HEK293 (cell line): ENCODE data around the gene LRRC15.

Source experiments
- CTCF ChIA-PET: fragments of 350-600 bp; formaldehyde crosslinking; extraction: SDS; loops from one replicate; lab custom pipeline; 2021; ENCODE audit warnings: antibody characterized with exemption; lab: Yijun Ruan, JAX
- POLR2A ChIA-PET: fragments of 300-600 bp; formaldehyde crosslinking; extraction: SDS; loops from one replicate; lab custom pipeline; 2020; ENCODE audit warnings: antibody characterized with exemption, inconsistent platforms; lab: Yijun Ruan, JAX
- H3K27ac ChIP-seq: fragments of 200-500 bp; sonication (Bioruptor generic); 2 replicates; pipeline ENCODE4 v1.5.1; 2014; ENCODE audit warnings: low read depth, low read length, control low read depth, inconsistent platforms; ENCODE audit errors: extremely low read depth
- H3K36me3 ChIP-seq, 2 experiments: fragments of 200-500 bp in 1 of 2; sonication (Bioruptor generic) in 1 of 2; 1 replicate in 1 of 2; 2 replicates in 1 of 2; pipeline ENCODE4 v1.5.1; 2014 to 2017; ENCODE audit warnings: inconsistent platforms in 2 of 2, low read length in 2 of 2; ENCODE audit not compliant: control insufficient read depth in 2 of 2, insufficient read depth in 1 of 2
- H3K4me1 ChIP-seq: fragments of 200-500 bp; sonication (Bioruptor generic); 2 replicates; pipeline ENCODE4 v1.5.1; 2014; ENCODE audit warnings: mild to moderate bottlenecking, low read length, inconsistent platforms; ENCODE audit not compliant: control insufficient read depth, insufficient read depth
- H3K4me3 ChIP-seq: 2 replicates; pipeline ENCODE4 v1.5.1; 2011; ENCODE audit warnings: low read depth, mild to moderate bottlenecking, control low read depth, low read length, moderate library complexity
- H3K9me3 ChIP-seq: fragments of 200-500 bp; sonication (Bioruptor generic); 2 replicates; pipeline ENCODE4 v1.5.1; 2014; ENCODE audit warnings: low read depth, low read length, inconsistent platforms; ENCODE audit not compliant: control insufficient read depth, insufficient read depth
- FEZF1 ChIP-seq: fragments of 450-650 bp; formaldehyde crosslinking; IDR thresholded peaks from 2 replicates; pipeline ENCODE4 v1.5.1; 2016; ENCODE audit warnings: missing biosample characterization, missing genetic modification characterization
- GLI4 ChIP-seq: fragments of 450-650 bp; formaldehyde crosslinking; IDR thresholded peaks from 2 replicates; pipeline ENCODE4 v1.5.1; 2016; ENCODE audit warnings: missing biosample characterization, missing genetic modification characterization
- SCRT1 ChIP-seq: fragments of 450-650 bp; formaldehyde crosslinking; IDR thresholded peaks from 2 replicates; pipeline ENCODE4 v1.5.1; 2016; ENCODE audit warnings: missing biosample characterization, missing genetic modification characterization, borderline replicate concordance
- SP7 ChIP-seq: fragments of 450-650 bp; formaldehyde crosslinking; IDR thresholded peaks from 2 replicates; pipeline ENCODE4 v1.5.1; 2016; ENCODE audit warnings: missing biosample characterization, missing genetic modification characterization
- ZBTB20 ChIP-seq: fragments of 450-650 bp; formaldehyde crosslinking; IDR thresholded peaks from 2 replicates; pipeline ENCODE4 v1.5.1; 2016; ENCODE audit warnings: missing biosample characterization, missing genetic modification characterization
- ZBTB8A ChIP-seq: fragments of 450-650 bp; formaldehyde crosslinking; IDR thresholded peaks from 2 replicates; pipeline ENCODE4 v1.5.1; 2016; ENCODE audit warnings: missing biosample characterization, missing genetic modification characterization
- ZNF112 ChIP-seq: fragments of 450-650 bp; formaldehyde crosslinking; IDR thresholded peaks from 2 replicates; pipeline ENCODE4 v1.5.0; 2017; ENCODE audit warnings: missing biosample characterization, missing genetic modification characterization
- ZNF132 ChIP-seq: fragments of 450-650 bp; formaldehyde crosslinking; IDR thresholded peaks from 2 replicates; pipeline ENCODE4 v1.5.1; 2017; ENCODE audit warnings: missing biosample characterization, missing genetic modification characterization, borderline replicate concordance
- ZNF248 ChIP-seq: fragments of 450-650 bp; formaldehyde crosslinking; IDR thresholded peaks from 2 replicates; pipeline ENCODE4 v1.5.1; 2017; ENCODE audit warnings: missing biosample characterization, missing genetic modification characterization
- ZNF416 ChIP-seq: fragments of 450-650 bp; formaldehyde crosslinking; IDR thresholded peaks from 2 replicates; pipeline ENCODE4 v1.5.1; 2016; ENCODE audit warnings: missing biosample characterization, missing genetic modification characterization
- ZNF544 ChIP-seq: fragments of 450-650 bp; formaldehyde crosslinking; IDR thresholded peaks from 2 replicates; pipeline ENCODE4 v1.5.0; 2017; ENCODE audit warnings: missing biosample characterization, missing genetic modification characterization
- ZNF623 ChIP-seq: fragments of 450-650 bp; formaldehyde crosslinking; IDR thresholded peaks from 2 replicates; pipeline ENCODE4 v1.5.1; 2016; ENCODE audit warnings: missing biosample characterization, missing genetic modification characterization
- ZSCAN23 ChIP-seq: fragments of 450-650 bp; formaldehyde crosslinking; IDR thresholded peaks from 2 replicates; pipeline ENCODE4 v1.5.1; 2016; ENCODE audit warnings: missing biosample characterization, missing genetic modification characterization
- TF ChIP-seq, protein P1 (sequence below): fragments of 450-650 bp; formaldehyde crosslinking; IDR thresholded peaks from 2 replicates; pipeline ENCODE4 v1.5.1; 2016; ENCODE audit warnings: missing biosample characterization, missing genetic modification characterization
- TF ChIP-seq, protein P2 (sequence below): fragments of 450-650 bp; formaldehyde crosslinking; IDR thresholded peaks from 2 replicates; pipeline ENCODE4 v1.5.1; 2016; ENCODE audit warnings: missing biosample characterization, missing genetic modification characterization
- TF ChIP-seq, protein P3 (sequence below): sonication (generic); formaldehyde crosslinking; IDR thresholded peaks from 2 replicates; pipeline ENCODE4 v1.8.1; 2022; ENCODE audit warnings: mild to moderate bottlenecking, moderate library complexity, missing genetic modification reagents
- TF ChIP-seq, protein P4 (sequence below): fragments of 450-650 bp; formaldehyde crosslinking; IDR thresholded peaks from 2 replicates; pipeline ENCODE4 v1.5.1; 2016; ENCODE audit warnings: missing biosample characterization, missing genetic modification characterization
- TF ChIP-seq, protein P5 (sequence below): fragments of 450-650 bp; formaldehyde crosslinking; IDR thresholded peaks from 2 replicates; pipeline ENCODE4 v1.5.1; 2016; ENCODE audit warnings: missing biosample characterization, missing genetic modification characterization, borderline replicate concordance

The LRRC15 gene

DNA sequence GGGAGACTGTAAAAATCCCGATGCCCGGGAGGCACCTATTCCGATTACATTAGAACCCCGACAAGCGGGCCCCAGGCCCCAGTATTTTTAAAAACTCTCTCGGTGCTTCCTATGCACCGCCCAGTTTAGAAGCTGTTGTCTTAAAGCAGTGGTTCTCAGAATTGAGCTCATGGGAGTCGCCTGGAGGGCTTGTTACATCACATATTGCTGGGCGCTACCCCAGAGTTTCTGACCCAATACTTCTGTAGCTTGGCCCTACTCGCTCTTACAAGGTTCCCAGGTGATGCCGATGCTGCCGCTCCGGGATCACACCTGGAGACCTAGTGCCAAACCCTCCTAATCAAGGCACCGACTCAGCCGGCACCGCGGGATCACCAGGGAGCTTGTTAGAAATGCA lies 53.6 kb downstream of the LRRC15 start:
- no peak overlapping the region for H3K4me3 ChIP-seq
- ChIA-PET CTCF (interaction anchor here (0.6 to 3.8 kb wide), 31 partner anchors 11 to 1401 kb away, joined by 3 to 40 read pairs (median 4); partner anchors contain the start of gene HES1), POLR2A (interaction anchor here (1.4 to 6.0 kb wide), 3 partner anchors 178 to 535 kb away, joined by 9 to 145 read pairs (median 13); partner anchors contain the start of gene HES1)
- H3K9me3 ChIP-seq: no peaks in the 10 kb centered on the region
- H3K36me3 ChIP-seq: no peaks in the 10 kb centered on the region
- TF ChIP-seq ZBTB20 (peak; percentile 96), GLI4 (tag by site-specific recombination) (no peak)
- no peaks in the 10 kb centered on the region; the same call in 1 of the 2 replicates for H3K4me1 ChIP-seq
- H3K27ac ChIP-seq: no peak overlapping the region

DNA sequence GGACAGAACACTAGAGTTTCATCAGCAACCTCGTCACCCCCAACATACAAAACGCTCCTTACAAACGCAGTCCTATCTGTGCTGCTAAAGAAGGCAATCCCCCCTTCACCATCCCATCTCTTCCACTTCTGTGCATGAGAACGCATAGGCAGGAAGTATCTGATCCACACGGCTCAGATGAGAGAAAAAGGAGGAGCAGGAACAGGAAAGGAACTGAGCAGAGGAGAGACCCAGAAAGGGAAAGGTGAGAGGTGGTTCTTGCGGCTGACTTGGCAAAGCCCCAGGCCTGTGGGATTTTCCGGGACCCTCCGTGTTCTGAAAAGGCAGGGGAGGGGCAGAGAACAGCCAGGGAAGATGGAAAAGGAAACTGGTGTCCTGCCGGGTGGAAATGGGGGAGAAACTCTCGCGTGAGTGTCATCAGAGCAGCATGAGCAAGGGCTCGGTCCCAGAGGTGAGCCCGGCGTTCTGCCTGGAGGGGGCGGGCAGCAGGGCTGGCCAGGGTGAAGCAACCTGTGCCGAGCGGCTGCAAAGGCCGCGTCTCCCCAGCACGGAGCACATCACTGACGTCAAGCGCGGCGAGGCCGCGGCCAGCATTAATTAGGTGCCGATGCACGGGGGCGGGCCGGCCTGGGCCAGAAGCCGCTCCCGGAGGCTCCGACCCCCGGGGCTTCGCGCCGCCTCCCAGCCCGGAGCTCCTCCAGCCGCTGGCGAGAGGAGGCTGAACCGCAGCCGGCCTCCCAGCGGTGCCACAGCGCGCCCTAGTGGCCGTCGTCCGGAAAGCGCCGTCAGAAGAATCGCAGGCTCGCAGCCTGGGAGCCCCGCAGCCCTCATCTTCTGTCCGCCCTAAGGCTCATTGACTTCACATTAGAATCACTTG lies 54.2 kb downstream of the LRRC15 start:
- no peaks in the 10 kb centered on the region for H3K9me3 ChIP-seq
- H3K4me1 ChIP-seq: no peaks in the 10 kb centered on the region; the same call in 1 of the 2 replicates
- POLR2A ChIA-PET: interaction anchor here (0.6 to 6.0 kb wide), 5 partner anchors 92 to 534 kb away, joined by 4 to 145 read pairs (median 9); partner anchors contain the start of gene HES1
- peak overlapping the region; percentile 83 for H3K27ac ChIP-seq
- CTCF ChIA-PET: interaction anchor here (0.6 to 3.8 kb wide), 34 partner anchors 9 to 1400 kb away, joined by 3 to 40 read pairs (median 4); partner anchors contain the start of gene HES1
- no peaks in the 10 kb centered on the region for H3K36me3 ChIP-seq
- H3K4me3 ChIP-seq: peak overlapping the region; percentile 33
- TF ChIP-seq ZNF112 (tag by site-specific recombination) (no peak), ZNF623 (tag by site-specific recombination) (no peak), ZSCAN23 (tag by site-specific recombination) (no peak), ZNF248 (tag by site-specific recombination) (no peak), ZBTB8A (peak; percentile 90), SP7 (peak; percentile 96), ZNF132 (tag by site-specific recombination) (no peak), ZNF416 (tag by site-specific recombination) (no peak), SCRT1 (tag by site-specific recombination) (no peak), FEZF1 (tag by site-specific recombination) (peak; percentile 44; the same call in 1 of the 2 replicates), ZNF544 (tag by site-specific recombination) (no peak)
- TF ChIP-seq, protein P1, sequence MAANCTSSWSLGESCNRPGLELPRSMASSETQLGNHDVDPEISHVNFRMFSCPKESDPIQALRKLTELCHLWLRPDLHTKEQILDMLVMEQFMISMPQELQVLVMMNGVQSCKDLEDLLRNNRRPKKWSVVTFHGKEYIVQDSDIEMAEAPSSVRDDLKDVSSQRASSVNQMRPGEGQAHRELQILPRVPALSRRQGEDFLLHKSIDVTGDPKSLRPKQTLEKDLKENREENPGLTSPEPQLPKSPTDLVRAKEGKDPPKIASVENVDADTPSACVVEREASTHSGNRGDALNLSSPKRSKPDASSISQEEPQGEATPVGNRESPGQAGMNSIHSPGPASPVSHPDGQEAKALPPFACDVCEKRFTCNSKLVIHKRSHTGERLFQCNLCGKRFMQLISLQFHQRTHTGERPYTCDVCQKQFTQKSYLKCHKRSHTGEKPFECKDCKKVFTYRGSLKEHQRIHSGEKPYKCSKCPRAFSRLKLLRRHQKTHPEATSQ: 0 out of 2 replicates have a peak, but pooled peaks have one; percentile 69
- TF ChIP-seq, protein P2, sequence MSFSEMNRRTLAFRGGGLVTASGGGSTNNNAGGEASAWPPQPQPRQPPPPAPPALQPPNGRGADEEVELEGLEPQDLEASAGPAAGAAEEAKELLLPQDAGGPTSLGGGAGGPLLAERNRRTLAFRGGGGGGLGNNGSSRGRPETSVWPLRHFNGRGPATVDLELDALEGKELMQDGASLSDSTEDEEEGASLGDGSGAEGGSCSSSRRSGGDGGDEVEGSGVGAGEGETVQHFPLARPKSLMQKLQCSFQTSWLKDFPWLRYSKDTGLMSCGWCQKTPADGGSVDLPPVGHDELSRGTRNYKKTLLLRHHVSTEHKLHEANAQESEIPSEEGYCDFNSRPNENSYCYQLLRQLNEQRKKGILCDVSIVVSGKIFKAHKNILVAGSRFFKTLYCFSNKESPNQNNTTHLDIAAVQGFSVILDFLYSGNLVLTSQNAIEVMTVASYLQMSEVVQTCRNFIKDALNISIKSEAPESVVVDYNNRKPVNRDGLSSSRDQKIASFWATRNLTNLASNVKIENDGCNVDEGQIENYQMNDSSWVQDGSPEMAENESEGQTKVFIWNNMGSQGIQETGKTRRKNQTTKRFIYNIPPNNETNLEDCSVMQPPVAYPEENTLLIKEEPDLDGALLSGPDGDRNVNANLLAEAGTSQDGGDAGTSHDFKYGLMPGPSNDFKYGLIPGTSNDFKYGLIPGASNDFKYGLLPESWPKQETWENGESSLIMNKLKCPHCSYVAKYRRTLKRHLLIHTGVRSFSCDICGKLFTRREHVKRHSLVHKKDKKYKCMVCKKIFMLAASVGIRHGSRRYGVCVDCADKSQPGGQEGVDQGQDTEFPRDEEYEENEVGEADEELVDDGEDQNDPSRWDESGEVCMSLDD (tag by site-specific recombination): no peak
- TF ChIP-seq, protein P3, sequence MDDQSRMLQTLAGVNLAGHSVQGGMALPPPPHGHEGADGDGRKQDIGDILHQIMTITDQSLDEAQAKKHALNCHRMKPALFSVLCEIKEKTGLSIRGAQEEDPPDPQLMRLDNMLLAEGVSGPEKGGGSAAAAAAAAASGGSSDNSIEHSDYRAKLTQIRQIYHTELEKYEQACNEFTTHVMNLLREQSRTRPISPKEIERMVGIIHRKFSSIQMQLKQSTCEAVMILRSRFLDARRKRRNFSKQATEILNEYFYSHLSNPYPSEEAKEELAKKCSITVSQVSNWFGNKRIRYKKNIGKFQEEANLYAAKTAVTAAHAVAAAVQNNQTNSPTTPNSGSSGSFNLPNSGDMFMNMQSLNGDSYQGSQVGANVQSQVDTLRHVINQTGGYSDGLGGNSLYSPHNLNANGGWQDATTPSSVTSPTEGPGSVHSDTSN (CRISPR knock-in tag): no peak
- TF ChIP-seq, protein P4, sequence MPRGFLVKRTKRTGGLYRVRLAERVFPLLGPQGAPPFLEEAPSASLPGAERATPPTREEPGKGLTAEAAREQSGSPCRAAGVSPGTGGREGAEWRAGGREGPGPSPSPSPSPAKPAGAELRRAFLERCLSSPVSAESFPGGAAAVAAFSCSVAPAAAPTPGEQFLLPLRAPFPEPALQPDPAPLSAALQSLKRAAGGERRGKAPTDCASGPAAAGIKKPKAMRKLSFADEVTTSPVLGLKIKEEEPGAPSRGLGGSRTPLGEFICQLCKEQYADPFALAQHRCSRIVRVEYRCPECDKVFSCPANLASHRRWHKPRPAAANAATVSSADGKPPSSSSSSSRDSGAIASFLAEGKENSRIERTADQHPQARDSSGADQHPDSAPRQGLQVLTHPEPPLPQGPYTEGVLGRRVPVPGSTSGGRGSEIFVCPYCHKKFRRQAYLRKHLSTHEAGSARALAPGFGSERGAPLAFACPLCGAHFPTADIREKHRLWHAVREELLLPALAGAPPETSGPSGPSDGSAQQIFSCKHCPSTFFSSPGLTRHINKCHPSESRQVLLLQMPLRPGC: peak; percentile 45; the same call in 1 of the 2 replicates
- TF ChIP-seq, protein P5, sequence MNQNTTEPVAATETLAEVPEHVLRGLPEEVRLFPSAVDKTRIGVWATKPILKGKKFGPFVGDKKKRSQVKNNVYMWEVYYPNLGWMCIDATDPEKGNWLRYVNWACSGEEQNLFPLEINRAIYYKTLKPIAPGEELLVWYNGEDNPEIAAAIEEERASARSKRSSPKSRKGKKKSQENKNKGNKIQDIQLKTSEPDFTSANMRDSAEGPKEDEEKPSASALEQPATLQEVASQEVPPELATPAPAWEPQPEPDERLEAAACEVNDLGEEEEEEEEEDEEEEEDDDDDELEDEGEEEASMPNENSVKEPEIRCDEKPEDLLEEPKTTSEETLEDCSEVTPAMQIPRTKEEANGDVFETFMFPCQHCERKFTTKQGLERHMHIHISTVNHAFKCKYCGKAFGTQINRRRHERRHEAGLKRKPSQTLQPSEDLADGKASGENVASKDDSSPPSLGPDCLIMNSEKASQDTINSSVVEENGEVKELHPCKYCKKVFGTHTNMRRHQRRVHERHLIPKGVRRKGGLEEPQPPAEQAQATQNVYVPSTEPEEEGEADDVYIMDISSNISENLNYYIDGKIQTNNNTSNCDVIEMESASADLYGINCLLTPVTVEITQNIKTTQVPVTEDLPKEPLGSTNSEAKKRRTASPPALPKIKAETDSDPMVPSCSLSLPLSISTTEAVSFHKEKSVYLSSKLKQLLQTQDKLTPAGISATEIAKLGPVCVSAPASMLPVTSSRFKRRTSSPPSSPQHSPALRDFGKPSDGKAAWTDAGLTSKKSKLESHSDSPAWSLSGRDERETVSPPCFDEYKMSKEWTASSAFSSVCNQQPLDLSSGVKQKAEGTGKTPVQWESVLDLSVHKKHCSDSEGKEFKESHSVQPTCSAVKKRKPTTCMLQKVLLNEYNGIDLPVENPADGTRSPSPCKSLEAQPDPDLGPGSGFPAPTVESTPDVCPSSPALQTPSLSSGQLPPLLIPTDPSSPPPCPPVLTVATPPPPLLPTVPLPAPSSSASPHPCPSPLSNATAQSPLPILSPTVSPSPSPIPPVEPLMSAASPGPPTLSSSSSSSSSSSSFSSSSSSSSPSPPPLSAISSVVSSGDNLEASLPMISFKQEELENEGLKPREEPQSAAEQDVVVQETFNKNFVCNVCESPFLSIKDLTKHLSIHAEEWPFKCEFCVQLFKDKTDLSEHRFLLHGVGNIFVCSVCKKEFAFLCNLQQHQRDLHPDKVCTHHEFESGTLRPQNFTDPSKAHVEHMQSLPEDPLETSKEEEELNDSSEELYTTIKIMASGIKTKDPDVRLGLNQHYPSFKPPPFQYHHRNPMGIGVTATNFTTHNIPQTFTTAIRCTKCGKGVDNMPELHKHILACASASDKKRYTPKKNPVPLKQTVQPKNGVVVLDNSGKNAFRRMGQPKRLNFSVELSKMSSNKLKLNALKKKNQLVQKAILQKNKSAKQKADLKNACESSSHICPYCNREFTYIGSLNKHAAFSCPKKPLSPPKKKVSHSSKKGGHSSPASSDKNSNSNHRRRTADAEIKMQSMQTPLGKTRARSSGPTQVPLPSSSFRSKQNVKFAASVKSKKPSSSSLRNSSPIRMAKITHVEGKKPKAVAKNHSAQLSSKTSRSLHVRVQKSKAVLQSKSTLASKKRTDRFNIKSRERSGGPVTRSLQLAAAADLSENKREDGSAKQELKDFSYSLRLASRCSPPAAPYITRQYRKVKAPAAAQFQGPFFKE (tag by site-specific recombination): no peak
